ENCODE results near the gene SND1.

DNA sequence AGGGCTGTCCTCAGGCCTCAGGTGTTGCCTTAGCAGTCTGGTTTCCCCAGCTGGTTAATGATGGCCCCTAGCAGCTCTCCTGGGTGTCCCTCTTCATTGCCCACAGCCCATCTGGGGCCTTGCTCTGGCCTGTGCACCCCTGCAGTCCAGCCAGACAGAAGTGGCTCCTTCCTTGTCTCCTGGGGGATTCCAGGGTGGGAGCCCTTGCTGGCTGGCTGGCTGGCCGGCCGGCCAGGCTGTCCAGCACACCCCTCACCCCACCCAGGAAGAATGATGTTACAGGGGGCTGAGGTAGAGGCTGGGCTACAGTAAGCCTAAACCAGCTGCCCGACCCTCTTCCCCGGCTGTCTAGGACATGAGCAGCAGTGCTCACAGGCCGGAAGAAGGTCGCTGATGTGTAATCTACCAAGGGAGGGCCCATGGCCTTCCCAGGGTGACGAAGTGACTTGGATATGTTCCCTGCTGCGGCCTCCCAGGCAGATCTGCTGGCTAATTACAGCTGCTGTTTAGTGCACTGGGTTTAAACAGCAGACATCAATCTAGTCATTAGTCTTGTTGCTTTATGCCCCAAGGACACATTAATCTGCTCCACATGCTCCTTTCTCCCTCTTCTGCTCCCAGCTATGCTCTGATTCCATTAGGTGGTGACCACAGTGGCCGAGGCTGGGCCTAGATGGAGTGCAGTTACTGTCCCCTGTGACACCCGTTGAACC is 433.1 kb downstream of the SND1 start:
- TF ChIP-seq POLR2AphosphoS5 (IDR thresholded peaks at IDR 0.05; ENCODE audit: borderline replicate concordance, low read depth, low read length) (no peak), EZH2 (IDR thresholded peaks at IDR 0.05) (no peak), FOXP2 (optimal IDR thresholded peaks at IDR 0.05; ENCODE audit: control extremely low read depth, extremely low read length, insufficient read depth) (no peak)
